GM18505 (cell line): ENCODE data around the gene CFB.
"Not testable (repeated sequence)": the region's sequence is repeated elsewhere in the genome, so short reads cannot be mapped to it uniquely, and the experiment has no call there.

ENCODE experiments used
- ATAC-seq: cut with Tn5 transposase; IDR thresholded peaks from one replicate; pipeline ENCODE4 v1.9.1; 2021; ENCODE audit not compliant: unreplicated experiment
- POLR2A ChIP-seq: IDR thresholded peaks from 4 replicates; pipeline ENCODE4 v1.6.1; 2011; ENCODE audit warnings: borderline replicate concordance; ENCODE audit not compliant: insufficient read depth, insufficient read length; ENCODE audit errors: extremely low read depth

The CFB gene

DNA sequence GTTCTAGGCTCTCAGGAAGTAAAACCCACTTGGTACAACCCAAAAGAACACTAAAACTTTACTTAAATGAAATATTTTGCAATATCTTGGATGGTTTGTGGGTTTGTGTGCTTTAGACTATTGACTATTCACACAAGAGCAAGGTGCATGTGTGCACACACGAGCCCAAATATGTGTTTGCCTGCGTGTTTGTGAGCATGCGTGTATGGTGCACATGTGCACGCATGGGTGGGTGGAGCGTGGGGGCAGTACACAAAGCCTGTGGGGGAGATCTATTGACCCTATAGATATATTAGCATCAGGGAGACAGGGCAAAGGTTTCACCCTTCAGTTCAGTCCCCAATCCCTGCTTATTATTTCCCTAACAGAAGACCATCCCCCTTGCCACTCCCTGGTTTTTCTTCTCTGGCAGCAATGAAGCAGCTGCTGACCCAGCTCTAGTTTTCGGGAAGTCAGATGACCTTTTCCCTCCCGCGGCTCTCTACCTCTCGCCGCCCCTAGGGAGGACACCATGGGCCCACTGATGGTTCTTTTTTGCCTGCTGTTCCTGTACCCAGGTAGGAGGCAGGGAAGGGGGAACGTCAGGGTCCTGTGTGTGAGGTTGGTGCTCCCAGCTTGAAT is 18.5 kb upstream of the CFB start, which contains the start of gene C2:
TSS of gene C2 (plus strand) at position 476 of the 621 bp plus-strand sequence. CDS start at position 512, 36 bp downstream.
- ATAC-seq, result no peak
- no peak for TF ChIP-seq POLR2A

DNA sequence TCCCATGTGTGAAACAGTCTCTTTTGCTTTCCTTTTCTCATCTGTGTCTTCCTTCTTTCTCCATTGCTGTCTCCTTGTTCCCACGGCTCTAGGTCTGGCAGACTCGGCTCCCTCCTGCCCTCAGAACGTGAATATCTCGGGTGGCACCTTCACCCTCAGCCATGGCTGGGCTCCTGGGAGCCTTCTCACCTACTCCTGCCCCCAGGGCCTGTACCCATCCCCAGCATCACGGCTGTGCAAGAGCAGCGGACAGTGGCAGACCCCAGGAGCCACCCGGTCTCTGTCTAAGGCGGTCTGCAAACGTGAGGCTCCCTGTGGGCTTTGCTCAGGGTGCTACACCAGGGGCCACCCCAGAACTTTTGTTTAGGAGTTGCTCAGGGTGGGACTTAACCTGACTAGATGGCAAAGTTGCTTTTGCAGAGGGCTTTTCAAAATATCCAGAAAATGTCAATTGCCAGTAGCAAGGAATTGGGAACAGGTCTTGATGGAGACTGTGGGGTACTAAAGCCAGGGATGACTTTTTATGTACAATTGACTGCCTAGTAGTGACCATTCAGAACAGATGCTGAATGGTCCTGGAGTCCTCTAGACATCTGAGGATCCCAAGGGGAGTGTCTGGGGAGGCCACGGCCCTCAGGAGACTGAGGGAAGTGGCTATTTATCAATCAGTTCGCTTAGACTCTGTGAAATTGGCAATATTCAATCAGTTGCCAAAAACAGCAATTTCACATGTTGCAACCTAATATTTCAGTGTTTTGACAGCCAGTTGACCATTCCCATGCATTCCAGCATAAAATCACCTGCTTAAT is 17.8 kb upstream of the CFB start:
- TF ChIP-seq POLR2A, result no peak
- no peak for ATAC-seq

DNA sequence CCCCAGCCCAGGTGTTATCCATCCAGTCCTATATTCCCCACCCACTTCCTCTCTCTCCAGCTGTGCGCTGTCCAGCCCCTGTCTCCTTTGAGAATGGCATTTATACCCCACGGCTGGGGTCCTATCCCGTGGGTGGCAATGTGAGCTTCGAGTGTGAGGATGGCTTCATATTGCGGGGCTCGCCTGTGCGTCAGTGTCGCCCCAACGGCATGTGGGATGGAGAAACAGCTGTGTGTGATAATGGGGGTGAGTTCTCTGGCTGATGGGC is 17.3 kb upstream of the CFB start:
- no peak for TF ChIP-seq POLR2A
- ATAC-seq, result no peak

DNA sequence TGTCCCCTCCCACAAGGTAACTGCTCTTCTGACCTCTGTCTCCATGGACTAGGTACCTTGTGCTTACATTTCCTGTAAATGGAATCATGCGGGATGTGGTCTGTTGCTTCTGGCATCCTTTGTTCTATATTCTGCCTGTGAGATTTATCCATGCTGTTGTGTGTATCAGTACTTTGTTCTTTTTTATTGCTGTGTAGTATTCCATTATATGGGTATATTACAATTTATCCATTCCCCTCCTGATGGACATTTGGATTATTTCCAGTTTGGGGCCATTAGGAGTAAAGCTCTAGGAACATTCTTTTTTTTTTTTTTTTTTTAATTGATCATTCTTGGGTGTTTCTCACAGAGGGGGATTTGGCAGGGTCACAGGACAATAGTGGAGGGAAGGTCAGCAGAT is 14.9 kb upstream of the CFB start:
- ATAC-seq, result no peak
- no peak for TF ChIP-seq POLR2A

DNA sequence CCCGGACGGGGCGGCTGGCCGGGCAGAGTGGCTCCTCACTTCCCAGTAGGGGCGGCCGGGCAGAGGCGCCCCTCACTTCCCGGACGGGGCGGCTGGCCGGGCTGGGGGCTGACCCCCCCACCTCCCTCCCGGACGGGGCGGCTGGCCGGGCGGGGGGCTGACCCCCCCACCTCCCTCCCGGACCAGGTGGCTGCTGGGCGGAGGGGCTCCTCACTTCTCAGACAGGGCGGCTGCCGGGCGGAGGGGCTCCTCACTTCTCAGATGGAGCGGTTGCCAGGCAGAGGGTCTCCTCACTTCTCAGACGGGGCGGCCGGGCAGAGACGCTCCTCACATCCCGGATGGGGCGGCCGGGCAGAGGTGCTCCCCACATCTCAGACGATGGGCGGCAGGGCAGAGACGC is 13.8 kb upstream of the CFB start:
- ATAC-seq, result not testable (repeated sequence)

DNA sequence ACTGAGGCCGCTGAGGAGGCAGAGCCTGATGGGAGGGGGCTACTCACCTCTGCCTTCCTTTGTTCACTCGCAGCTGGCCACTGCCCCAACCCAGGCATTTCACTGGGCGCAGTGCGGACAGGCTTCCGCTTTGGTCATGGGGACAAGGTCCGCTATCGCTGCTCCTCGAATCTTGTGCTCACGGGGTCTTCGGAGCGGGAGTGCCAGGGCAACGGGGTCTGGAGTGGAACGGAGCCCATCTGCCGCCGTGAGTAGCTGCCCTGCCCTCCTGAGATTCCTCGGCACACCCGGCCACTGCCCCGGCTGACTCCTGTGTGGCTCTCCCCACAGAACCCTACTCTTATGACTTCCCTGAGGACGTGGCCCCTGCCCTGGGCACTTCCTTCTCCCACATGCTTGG is 12.4 kb upstream of the CFB start:
- no peak for TF ChIP-seq POLR2A
- no peak for ATAC-seq

DNA sequence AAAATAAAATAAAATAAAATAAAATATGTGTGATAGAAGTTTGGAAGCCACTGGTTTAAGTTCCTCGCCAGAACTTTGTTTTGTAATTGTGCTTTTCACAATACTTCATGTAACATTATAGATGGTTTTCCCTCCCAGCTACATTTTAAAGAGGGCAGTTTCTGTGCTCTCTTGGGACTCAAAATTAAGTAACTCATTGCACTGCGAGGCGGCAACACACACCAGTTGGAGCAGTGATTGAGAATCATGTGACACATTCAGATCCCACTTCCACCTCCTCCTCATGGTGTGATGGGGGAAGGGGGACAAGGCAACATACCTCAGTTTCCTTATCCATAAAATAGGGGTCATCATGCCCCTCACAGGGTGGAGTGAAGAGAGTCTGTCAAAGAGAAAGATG is 10.9 kb upstream of the CFB start:
- ATAC-seq, result no peak
- TF ChIP-seq POLR2A, result no peak

DNA sequence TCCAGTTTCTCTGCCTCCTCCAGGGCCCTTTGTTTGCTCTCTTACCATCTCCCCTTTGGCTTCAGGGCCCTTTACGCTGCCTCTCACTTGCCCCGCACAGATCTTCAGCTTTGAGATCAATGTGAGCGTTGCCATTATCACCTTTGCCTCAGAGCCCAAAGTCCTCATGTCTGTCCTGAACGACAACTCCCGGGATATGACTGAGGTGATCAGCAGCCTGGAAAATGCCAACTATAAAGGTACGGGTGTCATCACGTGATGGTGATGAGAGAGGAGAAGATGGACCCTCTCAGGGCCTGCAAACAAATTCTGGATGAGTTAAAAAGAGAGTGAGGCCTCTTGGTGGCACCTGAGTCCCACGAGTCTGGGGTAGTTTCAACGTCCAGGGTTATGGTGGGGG is 10.1 kb upstream of the CFB start:
- TF ChIP-seq POLR2A, result no peak
- ATAC-seq, result no peak

DNA sequence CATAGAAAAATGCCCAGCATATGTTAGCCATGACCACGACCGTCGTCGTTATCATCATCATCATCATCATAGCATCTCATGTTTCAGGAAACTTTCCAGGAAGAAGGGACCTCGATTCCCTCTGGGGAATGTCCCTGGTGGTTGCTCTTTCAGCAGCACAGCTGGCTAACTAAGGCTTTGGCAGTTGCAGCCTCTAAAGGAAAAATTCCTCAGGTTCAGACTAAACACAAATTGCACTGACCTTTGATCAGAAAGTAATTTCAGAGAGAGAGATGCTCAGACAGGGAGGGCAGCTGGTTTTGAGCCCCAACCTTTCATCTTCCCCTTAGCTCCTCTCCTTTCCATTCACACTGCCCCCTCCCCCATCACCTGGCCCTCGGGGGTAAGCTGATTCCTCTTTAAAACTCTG is 5.6 kb upstream of the CFB start:
- no peak for ATAC-seq
- no peak for TF ChIP-seq POLR2A

DNA sequence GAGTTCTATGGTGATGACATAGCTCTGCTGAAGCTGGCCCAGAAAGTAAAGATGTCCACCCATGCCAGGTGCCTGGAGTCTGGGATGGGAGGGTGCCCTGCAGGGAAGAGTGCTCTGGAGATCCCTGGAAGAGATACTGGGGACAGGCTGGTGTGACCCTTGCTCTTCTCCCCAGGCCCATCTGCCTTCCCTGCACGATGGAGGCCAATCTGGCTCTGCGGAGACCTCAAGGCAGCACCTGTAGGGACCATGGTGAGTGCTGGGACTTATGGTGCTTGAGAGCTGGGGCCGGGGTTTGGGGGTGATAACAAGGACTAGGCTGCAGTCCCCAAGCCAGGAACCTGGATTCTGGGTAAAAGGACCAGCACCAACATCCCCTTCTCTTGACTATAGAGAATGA is 2.2 kb upstream of the CFB start:
- TF ChIP-seq POLR2A, result no peak
- ATAC-seq, result no peak

DNA sequence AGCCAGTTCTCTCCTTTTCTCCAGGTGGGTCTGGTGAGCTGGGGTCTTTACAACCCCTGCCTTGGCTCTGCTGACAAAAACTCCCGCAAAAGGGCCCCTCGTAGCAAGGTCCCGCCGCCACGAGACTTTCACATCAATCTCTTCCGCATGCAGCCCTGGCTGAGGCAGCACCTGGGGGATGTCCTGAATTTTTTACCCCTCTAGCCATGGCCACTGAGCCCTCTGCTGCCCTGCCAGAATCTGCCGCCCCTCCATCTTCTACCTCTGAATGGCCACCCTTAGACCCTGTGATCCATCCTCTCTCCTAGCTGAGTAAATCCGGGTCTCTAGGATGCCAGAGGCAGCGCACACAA is 765 bp upstream of the CFB start:
- ATAC-seq, result no peak
- no peak for TF ChIP-seq POLR2A

DNA sequence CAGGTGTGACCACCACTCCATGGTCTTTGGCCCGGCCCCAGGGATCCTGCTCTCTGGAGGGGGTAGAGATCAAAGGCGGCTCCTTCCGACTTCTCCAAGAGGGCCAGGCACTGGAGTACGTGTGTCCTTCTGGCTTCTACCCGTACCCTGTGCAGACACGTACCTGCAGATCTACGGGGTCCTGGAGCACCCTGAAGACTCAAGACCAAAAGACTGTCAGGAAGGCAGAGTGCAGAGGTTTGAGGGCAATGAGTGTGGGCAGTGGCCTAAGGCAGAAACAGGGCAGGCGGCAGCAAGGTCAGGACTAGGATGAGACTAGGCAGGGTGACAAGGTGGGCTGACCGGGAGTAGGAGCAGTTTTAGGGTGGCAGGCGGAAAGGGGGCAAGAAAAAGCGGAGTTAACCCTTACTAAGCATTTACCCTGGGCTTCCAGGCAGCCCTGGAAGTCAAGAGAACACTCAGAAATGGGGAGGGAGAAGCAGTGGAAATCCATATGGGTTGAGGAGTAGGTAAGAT is 533 bp downstream of the CFB start:
- ATAC-seq, result no peak
- no peak for TF ChIP-seq POLR2A

DNA sequence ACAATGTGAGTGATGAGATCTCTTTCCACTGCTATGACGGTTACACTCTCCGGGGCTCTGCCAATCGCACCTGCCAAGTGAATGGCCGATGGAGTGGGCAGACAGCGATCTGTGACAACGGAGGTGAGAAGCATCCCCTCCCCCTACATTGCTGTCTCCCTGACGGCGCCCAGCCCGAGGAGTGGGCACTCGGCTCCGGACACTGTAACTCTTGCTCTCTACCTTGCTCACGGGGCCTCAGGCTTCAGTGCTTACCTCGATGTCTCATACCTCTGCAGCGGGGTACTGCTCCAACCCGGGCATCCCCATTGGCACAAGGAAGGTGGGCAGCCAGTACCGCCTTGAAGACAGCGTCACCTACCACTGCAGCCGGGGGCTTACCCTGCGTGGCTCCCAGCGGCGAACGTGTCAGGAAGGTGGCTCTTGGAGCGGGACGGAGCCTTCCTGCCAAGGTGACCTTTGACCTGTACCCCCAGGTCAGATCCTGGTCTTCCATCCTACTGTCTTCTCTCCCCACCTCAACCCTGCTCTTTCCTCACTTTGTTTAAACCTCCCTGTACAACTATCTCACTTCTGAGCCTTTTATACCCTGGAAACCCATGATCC is 1.3 kb downstream of the CFB start:
- no peak for ATAC-seq
- no peak for TF ChIP-seq POLR2A

DNA sequence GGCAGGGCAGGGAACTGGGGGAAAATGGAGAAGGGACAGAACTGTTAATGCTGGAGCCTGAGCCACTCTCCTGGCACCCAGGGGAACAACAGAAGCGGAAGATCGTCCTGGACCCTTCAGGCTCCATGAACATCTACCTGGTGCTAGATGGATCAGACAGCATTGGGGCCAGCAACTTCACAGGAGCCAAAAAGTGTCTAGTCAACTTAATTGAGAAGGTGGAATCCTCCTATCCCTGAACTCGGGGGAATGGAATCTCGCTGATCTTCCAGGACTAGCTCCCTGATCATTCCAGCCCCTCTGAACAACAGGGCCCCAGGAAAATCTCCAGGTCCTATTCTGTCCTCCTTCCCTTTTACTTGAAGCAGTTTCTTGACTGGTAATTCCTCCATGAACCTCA is 2.0 kb downstream of the CFB start:
- TF ChIP-seq POLR2A, result no peak

More for the DNA sequence above, 2.0 kb downstream of the CFB start:
- no peak for ATAC-seq
